Measurements from ENCODE around the gene SOX8. TPM values are rescaled to one million over a fixed set of nuclear protein-coding genes. Genes with fewer than 3 reads are reported as not detected.

SOX8 gene
- total RNA-seq, 1 donor from 2014 or later, result 0.96 TPM

- H3K4me3 ChIP-seq, result no peak overlapping the region
- H3K9me3 ChIP-seq (replicated peaks), result no peaks in the 10 kb centered on the region
- no peak for DNase-seq
- H3K27me3 ChIP-seq (ENCODE audit: low read depth), result peaks cover 98% of the 10 kb centered on the region
- no peak overlapping the region for H3K27ac ChIP-seq (replicated peaks)
- intact Hi-C loops (cut with micrococcal nuclease), result no loop called here
- no peak for TF ChIP-seq CTCF (IDR thresholded peaks at IDR 0.05; ENCODE audit: borderline replicate concordance)
- no peaks in the 10 kb centered on the region for H3K36me3 ChIP-seq
- H3K4me1 ChIP-seq, result peaks cover 29% of the 10 kb centered on the region
These were observed 3.4 kb downstream of the SOX8 start for GRCh38 chr16:984736-985636.

- Histone ChIP-seq H3K36me3 (no peaks in the 10 kb centered on the region), H3K9me3 (replicated peaks) (no peaks in the 10 kb centered on the region), H3K4me1 (peaks cover 21% of the 10 kb centered on the region), H3K27me3 (ENCODE audit: low read depth) (peaks cover 98% of the 10 kb centered on the region), H3K4me3 (no peak overlapping the region), H3K27ac (replicated peaks) (no peak overlapping the region)
- no peak for TF ChIP-seq CTCF (IDR thresholded peaks at IDR 0.05; ENCODE audit: borderline replicate concordance)
- intact Hi-C loops (cut with micrococcal nuclease), result no loop called here
- DNase-seq, result no peak
These were observed 4.3 kb downstream of the SOX8 start for GRCh38 chr16:985646-986400.

GRCh38 chr16:986411-986810, 4.8 kb downstream of the SOX8 start:
- no peak for TF ChIP-seq CTCF (IDR thresholded peaks at IDR 0.05; ENCODE audit: borderline replicate concordance)
- Histone ChIP-seq H3K27me3 (ENCODE audit: low read depth) (peaks cover 98% of the 10 kb centered on the region), H3K27ac (replicated peaks) (no peak overlapping the region), H3K4me3 (no peak overlapping the region), H3K4me1 (peaks cover 18% of the 10 kb centered on the region), H3K36me3 (no peaks in the 10 kb centered on the region), H3K9me3 (replicated peaks) (no peaks in the 10 kb centered on the region)
- no peak for DNase-seq
- intact Hi-C loops (cut with micrococcal nuclease), result no loop called here

GRCh38 chr16:986925-987582, 5.5 kb downstream of the SOX8 start:
- intact Hi-C loops (cut with micrococcal nuclease), result no loop called here
- Histone ChIP-seq H3K36me3 (no peaks in the 10 kb centered on the region), H3K4me1 (peaks cover 16% of the 10 kb centered on the region), H3K9me3 (replicated peaks) (no peaks in the 10 kb centered on the region), H3K27ac (replicated peaks) (no peak overlapping the region), H3K4me3 (no peak overlapping the region), H3K27me3 (ENCODE audit: low read depth) (peaks cover 95% of the 10 kb centered on the region)
- no peak for DNase-seq
- no peak for TF ChIP-seq CTCF (IDR thresholded peaks at IDR 0.05; ENCODE audit: borderline replicate concordance)

- DNase-seq, result no peak
- intact Hi-C loops (cut with micrococcal nuclease), result no loop called here
- peaks cover 95% of the 10 kb centered on the region for H3K27me3 ChIP-seq (ENCODE audit: low read depth)
- no peaks in the 10 kb centered on the region for H3K9me3 ChIP-seq (replicated peaks)
- no peaks in the 10 kb centered on the region for H3K36me3 ChIP-seq
- no peak for TF ChIP-seq CTCF (IDR thresholded peaks at IDR 0.05; ENCODE audit: borderline replicate concordance)
- no peak overlapping the region for H3K4me3 ChIP-seq
- no peak overlapping the region for H3K27ac ChIP-seq (replicated peaks)
- H3K4me1 ChIP-seq, result peaks cover 7% of the 10 kb centered on the region
These were observed 6.3 kb downstream of the SOX8 start for GRCh38 chr16:987906-988305.

All from left ventricle myocardium inferior (tissue), 1 donor.